T follicular helper cell (primary cell): ENCODE results near the gene DIP2C.
A peak's percentile ranks its signal among the peaks of the same experiment; 100 is the strongest.
"Not testable (repeated sequence)": the region's sequence is repeated elsewhere in the genome, so short reads cannot be mapped to it uniquely, and the experiment has no call there.

Experiments used
- DNase-seq: peaks from one replicate; pipeline ENCODE4 v3.0.0-alpha.2; 2020; ENCODE audit warnings: low read depth

DIP2C gene

GRCh38 chr10:451856-452255 is 237.6 kb downstream of the DIP2C start:
- DNase-seq: no peak

GRCh38 chr10:451021-451471 is 238.4 kb downstream of the DIP2C start:
- DNase-seq: peak; percentile 58

- DNase-seq: no peak
Measured at GRCh38 chr10:450463-450862, 239.0 kb downstream of the DIP2C start.

GRCh38 chr10:449331-449730 is 240.1 kb downstream of the DIP2C start:
- DNase-seq: not testable (repeated sequence)

- no peak for DNase-seq
Measured at GRCh38 chr10:443459-443858, 246.0 kb downstream of the DIP2C start.

GRCh38 chr10:442209-442608 is 247.3 kb downstream of the DIP2C start:
- DNase-seq: no peak

GRCh38 chr10:441659-442058 is 247.8 kb downstream of the DIP2C start:
- no peak for DNase-seq

GRCh38 chr10:440127-440526 is 249.3 kb downstream of the DIP2C start:
- DNase-seq: no peak

GRCh38 chr10:437698-438490 is 251.6 kb downstream of the DIP2C start:
- no peak for DNase-seq

GRCh38 chr10:436911-437665 is 252.4 kb downstream of the DIP2C start:
- DNase-seq: no peak

GRCh38 chr10:436013-436697 is 253.3 kb downstream of the DIP2C start:
- no peak for DNase-seq

- no peak for DNase-seq
Measured at GRCh38 chr10:435397-435796, 254.1 kb downstream of the DIP2C start.

GRCh38 chr10:429696-430095 is 259.8 kb downstream of the DIP2C start:
- DNase-seq: no peak

GRCh38 chr10:427761-428519 is 261.5 kb downstream of the DIP2C start:
- DNase-seq: no peak

- DNase-seq: not testable (repeated sequence)
Measured at GRCh38 chr10:425365-425764, 264.1 kb downstream of the DIP2C start.

GRCh38 chr10:424724-425123 is 264.7 kb downstream of the DIP2C start:
- not testable (repeated sequence) for DNase-seq

GRCh38 chr10:423178-423577 is 266.3 kb downstream of the DIP2C start:
- no peak for DNase-seq

GRCh38 chr10:422675-423074 is 266.8 kb downstream of the DIP2C start:
- no peak for DNase-seq

- no peak for DNase-seq
Measured at GRCh38 chr10:422241-422640, 267.2 kb downstream of the DIP2C start.

GRCh38 chr10:421170-421569 is 268.3 kb downstream of the DIP2C start:
- DNase-seq: no peak

GRCh38 chr10:420154-421121 is 269.0 kb downstream of the DIP2C start:
- no peak for DNase-seq
